Frontal cortex (tissue), 4 donors: Measurements from ENCODE around the gene EEF1AKMT3. TPM values are rescaled to one million over a fixed set of nuclear protein-coding genes. Genes with fewer than 3 reads are reported as not detected.

Experiments used
- DNase-seq, 2 donors: peaks; one replicate each; pipeline ENCODE4 v3.0.0; 2012; ENCODE audit warnings: low spot score in 2 of 2
- FAIRE-seq: peaks from 2 replicates; lab custom pipeline; 2012; peaks lifted over from hg19 to GRCh38; lab: Jason Lieb, UNC
- total RNA-seq: library from RNA; depleted of rRNA; stranded (reverse); fragments of >200 nt; gene quantifications from one replicate; pipeline ENCODE4 v1.2.3, GENCODE V29; 2014
- donor health status: control.
- donor health status: control.
- donor health status: control.

The EEF1AKMT3 gene
- total RNA-seq, 1 donor from 2014 or later, result 1.2 TPM

DNA sequence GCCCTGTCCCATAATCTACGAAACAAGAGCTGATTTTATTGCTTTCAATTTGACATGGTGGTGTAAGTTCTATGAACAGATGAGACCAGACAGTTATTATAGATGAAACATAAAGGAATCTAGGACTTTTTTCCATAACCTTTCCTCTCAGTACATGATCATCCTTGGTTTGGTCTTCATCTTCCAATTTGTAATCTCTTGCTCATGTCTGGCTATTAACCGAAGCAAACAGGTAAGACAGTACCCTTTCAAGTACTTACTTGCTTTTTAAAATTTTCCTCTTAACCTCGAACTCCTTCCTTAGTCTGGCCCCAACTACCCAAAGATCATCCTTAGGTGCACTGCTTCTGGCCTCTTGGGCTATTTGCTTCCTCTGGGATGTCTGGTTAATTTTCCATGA, 26.4 kb upstream of the EEF1AKMT3 start:
- no peak for DNase-seq
- no peak for FAIRE-seq

- FAIRE-seq, result no peak
Measured at GRCh38 chr12:57749061-57749460, 23.4 kb upstream of the EEF1AKMT3 start.

DNA sequence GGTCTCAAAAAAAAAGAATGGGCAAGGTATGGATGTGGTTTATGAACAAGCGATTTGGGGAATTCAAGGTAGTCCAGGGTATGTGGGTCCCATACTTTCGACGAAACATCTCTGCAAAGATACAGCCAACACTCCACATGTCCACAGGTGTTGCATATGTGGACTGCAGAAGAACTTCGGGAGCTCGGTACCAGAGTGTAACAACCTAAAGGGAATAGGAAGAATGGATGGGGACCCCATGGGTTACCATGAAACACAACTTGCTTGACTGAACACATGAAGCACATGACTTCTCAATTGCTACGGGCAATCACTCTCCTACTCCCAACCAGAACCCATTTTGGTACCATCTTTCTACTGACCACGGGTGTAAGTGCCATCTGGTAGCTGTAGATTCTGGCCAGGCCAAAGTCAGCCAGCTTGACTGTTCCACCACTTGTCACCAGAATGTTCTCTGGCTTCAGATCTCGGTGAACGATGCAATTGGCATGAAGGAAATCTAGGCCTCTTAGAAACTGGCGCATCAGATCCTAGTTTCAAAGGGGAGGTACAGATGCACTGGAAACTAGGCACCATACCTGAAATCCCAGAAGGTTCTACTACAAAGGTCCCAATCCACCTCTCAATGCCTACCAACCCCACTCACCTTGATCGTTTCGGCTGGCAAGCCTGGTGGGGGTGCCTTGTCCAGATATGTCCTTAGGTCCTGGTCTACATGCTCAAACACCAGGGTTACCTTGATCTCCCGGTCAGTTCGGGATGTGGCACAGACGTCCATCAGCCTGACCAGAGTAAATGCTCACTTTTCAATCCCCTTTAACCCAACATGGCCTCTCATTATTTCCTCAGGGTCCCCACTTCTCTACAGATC, 21.6 kb upstream of the EEF1AKMT3 start:
- no peak for FAIRE-seq
- DNase-seq, result no peak

More at GRCh38 chr12:57749061-57749460, 23.4 kb upstream of the EEF1AKMT3 start:
- DNase-seq, result no peak

DNA sequence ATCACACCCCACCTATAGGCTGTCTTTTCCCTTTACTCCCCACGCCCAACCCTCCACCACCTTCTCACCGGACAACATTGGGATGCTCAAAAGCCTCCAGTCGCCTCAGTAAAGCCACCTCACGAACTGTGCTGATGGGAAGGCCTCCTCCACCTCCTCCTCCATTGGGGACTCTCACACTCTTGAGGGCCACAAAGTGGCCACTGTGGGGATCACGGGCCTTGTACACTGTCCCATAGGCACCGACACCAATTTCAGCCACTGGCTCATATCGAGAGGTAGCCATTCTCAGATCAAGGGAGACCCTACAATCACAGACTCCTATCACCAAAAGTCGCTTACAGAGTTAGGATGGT, 21.0 kb upstream of the EEF1AKMT3 start:
- DNase-seq (no peak), FAIRE-seq (no peak)

- DNase-seq (peak; percentile 98 to 99), FAIRE-seq (no peak)
Measured at GRCh38 chr12:57751788-57752667, 20.4 kb upstream of the EEF1AKMT3 start, which contains the start of gene CDK4. Gene CDK4, minus strand, starts transcription at chr12:57752310. Its CDS starts 593 bp downstream, at chr12:57751717.

DNA sequence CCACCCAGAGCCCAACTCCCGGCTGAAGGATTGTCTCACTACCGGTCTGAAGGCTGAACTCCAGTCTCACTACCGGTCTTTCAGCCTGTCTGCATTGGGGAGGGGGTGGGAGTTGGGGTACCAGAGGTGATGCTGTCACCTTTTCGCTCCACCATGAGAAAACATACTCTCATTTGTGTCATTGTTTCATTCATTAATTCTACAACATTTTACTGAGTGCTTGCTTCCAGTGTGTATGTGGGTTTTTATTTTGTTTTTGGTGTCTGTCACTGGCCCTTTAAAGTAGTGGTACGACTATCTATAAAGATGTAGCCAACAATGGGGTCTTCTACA, 19.8 kb upstream of the EEF1AKMT3 start:
- DNase-seq, result no peak

DNA sequence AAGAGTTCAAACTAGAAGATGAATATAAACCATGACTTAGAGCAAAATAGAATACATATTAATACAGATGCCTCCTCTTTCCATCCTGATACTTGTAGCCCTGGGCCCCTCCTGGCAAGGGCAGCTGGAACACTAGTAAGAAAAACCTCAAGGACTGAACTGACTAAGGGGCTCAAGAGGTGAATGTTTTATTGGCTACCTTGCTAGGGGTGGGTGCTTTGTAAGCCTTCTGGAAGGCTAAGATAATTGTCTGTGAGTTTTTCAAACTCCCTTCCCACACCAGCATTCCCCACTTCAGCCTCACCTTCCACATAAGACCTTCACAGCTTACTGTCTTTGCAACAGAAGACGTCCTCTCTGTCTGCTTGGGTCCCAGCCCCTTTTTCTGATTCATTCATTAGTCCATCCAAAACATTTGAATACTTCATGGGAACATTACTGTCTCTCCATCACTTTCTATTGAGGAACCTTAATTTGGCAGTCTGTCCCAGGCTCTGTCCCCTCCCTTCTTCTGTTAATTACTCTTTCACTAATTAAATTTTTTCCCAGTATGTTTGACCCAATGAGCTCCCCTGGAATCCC, 18.6 kb upstream of the EEF1AKMT3 start:
- DNase-seq (no peak), FAIRE-seq (no peak)

More for the DNA sequence above, 19.8 kb upstream of the EEF1AKMT3 start:
- FAIRE-seq, result no peak

GRCh38 chr12:57754411-57755193, 17.8 kb upstream of the EEF1AKMT3 start, which contains the start of gene MARCHF9:
Gene MARCHF9, plus strand, starts transcription at chr12:57755103. Its CDS starts 426 bp downstream, at chr12:57755529.
- DNase-seq (peak; percentile 74 to 80), FAIRE-seq (no peak)

- FAIRE-seq (no peak), DNase-seq (peak in 1 of 2 donors; percentile 54)
Measured at GRCh38 chr12:57755194-57755453, 17.3 kb upstream of the EEF1AKMT3 start.

DNA sequence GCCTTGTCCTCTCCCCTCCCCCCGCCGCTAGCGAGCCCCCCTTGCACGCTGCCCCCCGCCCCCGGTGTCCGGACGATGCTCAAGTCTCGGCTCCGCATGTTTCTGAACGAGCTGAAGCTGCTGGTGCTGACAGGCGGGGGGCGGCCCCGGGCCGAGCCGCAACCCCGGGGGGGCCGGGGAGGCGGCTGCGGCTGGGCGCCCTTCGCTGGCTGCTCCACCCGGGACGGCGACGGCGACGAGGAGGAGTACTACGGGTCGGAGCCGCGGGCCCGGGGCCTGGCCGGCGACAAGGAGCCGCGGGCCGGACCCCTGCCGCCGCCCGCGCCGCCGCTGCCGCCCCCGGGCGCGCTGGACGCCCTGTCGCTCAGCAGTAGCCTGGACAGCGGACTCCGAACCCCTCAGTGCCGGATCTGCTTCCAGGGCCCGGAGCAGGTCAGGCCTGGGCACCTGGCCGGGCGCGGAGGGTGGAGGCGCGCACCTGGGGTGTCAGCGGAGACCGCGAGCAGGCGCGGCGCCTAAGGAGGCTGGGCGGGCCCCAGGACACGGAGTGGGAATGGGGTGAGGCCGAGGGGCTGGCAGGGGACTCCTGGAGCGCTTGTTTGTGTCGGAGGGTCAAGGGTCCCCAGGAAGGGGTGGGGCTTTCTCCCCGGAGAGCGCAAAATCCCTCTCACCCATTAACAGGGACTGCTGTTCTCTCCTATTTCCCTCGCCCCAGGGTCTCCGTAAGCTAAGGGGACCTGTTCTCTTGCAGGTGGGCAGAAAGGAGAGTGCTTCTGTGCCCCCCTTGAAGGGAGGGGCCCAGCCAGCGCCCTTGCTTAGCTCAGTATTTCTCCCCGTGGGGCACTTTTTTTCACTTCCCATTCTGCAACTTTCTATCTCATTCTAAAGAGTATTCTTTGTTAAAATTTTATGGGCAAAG, 16.7 kb upstream of the EEF1AKMT3 start:
- DNase-seq (peak in 1 of 2 donors; percentile 75), FAIRE-seq (no peak)

GRCh38 chr12:57756406-57757341, 15.7 kb upstream of the EEF1AKMT3 start:
- DNase-seq (no peak), FAIRE-seq (no peak)

DNA sequence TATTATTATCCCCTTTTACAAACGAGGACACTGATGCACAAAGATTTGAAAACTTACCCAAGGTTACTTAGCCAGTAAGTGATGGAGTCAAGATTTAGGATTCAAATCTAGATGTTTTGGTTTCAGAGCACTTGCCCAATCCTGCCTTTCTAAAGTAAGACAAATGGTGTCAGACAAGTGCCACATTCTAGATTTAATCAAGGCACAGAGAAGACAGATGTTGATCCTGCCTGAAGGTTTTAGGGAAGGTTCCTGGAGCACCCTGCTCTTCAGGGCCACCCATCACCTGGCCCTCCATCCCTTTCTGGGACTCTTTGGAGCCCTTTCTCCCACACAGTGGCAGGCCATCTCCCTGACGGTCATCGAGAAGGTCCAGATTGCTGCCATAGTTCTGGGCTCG, 14.6 kb upstream of the EEF1AKMT3 start:
- FAIRE-seq (no peak), DNase-seq (no peak)

DNA sequence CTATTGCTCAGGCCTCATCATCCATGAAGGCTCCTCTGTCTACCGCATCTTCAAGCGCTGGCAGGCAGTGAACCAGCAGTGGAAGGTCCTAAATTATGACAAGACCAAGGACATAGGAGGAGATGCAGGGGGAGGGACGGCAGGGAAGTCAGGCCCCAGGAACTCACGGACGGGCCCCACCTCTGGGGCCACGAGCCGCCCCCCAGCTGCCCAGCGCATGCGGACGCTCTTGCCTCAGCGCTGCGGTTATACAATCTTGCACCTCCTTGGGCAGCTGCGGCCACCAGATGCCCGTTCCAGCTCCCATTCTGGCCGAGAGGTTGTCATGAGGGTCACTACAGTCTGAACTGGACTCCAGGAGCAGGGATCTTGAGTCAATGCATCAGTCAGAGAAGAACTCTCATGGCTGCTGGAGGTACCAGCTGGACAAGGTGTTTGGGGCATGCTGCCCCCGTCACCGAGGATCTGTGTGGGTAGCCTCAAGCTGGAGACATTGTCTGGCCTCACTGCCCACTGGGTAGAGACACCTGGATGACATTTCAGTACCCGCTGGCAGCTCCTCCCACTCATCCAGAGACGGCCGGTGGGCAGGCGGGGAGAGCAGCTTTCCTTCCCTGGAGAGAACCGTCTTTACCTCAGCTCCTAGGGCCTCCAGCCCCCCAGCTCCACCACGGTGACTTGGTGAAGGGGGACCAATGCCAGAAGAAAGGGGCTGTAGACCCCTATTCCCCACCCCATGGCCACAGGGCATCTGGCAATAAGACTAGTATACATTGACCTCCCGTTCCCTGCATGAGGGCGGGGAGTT, 13.7 kb upstream of the EEF1AKMT3 start:
- DNase-seq, result no peak
- FAIRE-seq, result no peak

GRCh38 chr12:57759360-57759980, 12.9 kb upstream of the EEF1AKMT3 start:
- peak in 1 of 2 donors; percentile 17 for DNase-seq
- no peak for FAIRE-seq

DNA sequence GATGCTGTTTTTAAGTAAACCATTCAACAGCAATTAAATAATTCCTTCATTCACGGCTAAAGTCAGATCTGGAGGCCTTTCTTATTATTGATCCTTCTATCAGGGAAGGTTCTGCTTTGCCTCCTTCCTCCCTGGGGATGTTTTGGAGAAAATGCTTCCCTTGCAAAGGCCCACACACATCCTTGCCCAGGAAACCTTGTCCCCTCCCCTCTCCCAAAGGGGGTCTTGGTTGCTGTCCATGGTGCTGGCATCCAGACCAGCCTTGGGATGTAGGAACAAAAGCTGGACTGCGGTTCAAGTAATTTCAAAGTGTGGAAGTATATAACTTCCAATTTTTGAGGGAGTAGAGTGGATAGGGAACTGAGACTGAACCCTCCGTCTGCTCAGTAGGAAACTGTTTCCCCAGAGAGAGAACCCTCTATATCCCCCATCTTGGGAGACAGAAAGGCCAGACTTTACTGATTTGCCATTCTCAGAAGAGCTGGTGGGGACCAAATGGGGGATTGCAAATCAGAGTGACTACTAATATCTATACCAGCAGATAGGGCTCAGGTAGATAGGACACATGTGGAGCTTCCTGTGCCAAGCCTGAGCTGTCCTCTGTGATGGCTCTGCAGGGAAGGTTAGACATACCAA, 11.9 kb upstream of the EEF1AKMT3 start:
- peak in 1 of 2 donors; percentile 19 for DNase-seq

GRCh38 chr12:57761391-57761998, 10.9 kb upstream of the EEF1AKMT3 start:
- DNase-seq (no peak), FAIRE-seq (no peak)

More for the DNA sequence above, 11.9 kb upstream of the EEF1AKMT3 start:
- FAIRE-seq, result no peak
